Karpas-422 (cell line): Measurements from ENCODE around the gene EMC1. TPM values are rescaled to one million over a fixed set of nuclear protein-coding genes. Genes with fewer than 3 reads are reported as not detected.
"Not testable (repeated sequence)": the region's sequence is repeated elsewhere in the genome, so short reads cannot be mapped to it uniquely, and the experiment has no call there.

Experiments used
- DNase-seq: peaks from one replicate; pipeline ENCODE4 v3.0.0-alpha.2; 2015
- H2AFZ ChIP-seq: fragments of 200-600 bp; sonication (generic); 2 replicates; pipeline ENCODE4 v1.6.1; 2014; ENCODE audit warnings: antibody characterized with exemption, low read length, mixed read lengths
- H3K27ac ChIP-seq: fragments of 200-600 bp; sonication (generic); 2 replicates; pipeline ENCODE4 v1.5.1; 2014; ENCODE audit warnings: mild to moderate bottlenecking, low read length, moderate library complexity
- H3K27me3 ChIP-seq: fragments of 200-600 bp; sonication (generic); 2 replicates; pipeline ENCODE4 v1.6.1; 2014; ENCODE audit warnings: low read length, mixed read lengths
- H3K36me3 ChIP-seq: fragments of 200-600 bp; sonication (generic); 2 replicates; pipeline ENCODE4 v1.6.1; 2014; ENCODE audit warnings: low read length, mixed read lengths; ENCODE audit not compliant: insufficient read depth
- H3K4me1 ChIP-seq: fragments of 200-600 bp; sonication (generic); 2 replicates; pipeline ENCODE4 v1.6.1; 2014; ENCODE audit warnings: mild to moderate bottlenecking, low read length, mixed read lengths
- H3K4me2 ChIP-seq: fragments of 200-600 bp; sonication (generic); 2 replicates; pipeline ENCODE4 v1.6.1; 2014; ENCODE audit warnings: low read length, low read depth, mild to moderate bottlenecking; ENCODE audit not compliant: poor library complexity, severe bottlenecking
- H3K4me3 ChIP-seq: fragments of 200-600 bp; sonication (generic); 2 replicates; pipeline ENCODE4 v1.5.1; 2014; ENCODE audit warnings: mild to moderate bottlenecking, antibody characterized with exemption, low read length, mixed read lengths
- H3K79me2 ChIP-seq: fragments of 200-600 bp; sonication (generic); 2 replicates; pipeline ENCODE4 v1.6.1; 2014; ENCODE audit warnings: mild to moderate bottlenecking, low read length, mixed read lengths
- H3K9ac ChIP-seq: fragments of 200-600 bp; sonication (generic); 2 replicates; pipeline ENCODE4 v1.6.0; 2014; ENCODE audit warnings: low read length
- H3K9me2 ChIP-seq: fragments of 200-600 bp; sonication (generic), shearing (Covaris generic); replicated peaks from 2 replicates; pipeline ENCODE4 v1.6.0; 2014; ENCODE audit warnings: mild to moderate bottlenecking, low read length, moderate library complexity; ENCODE audit not compliant: insufficient read depth
- H3K9me3 ChIP-seq: fragments of 300-700, 200-600 bp; sonication (generic); 2 replicates; pipeline ENCODE4 v1.6.1; 2014; ENCODE audit warnings: low read length, mixed read lengths
- H4K20me1 ChIP-seq: fragments of 200-600 bp; sonication (generic); 2 replicates; pipeline ENCODE4 v1.6.1; 2014; ENCODE audit warnings: mild to moderate bottlenecking, antibody characterized with exemption, low read length, low read depth; ENCODE audit not compliant: insufficient read depth
- total RNA-seq: library from RNA; depleted of rRNA; stranded (reverse); fragments of >200 nt; shearing (Covaris generic); gene quantifications from 2 replicates; pipeline ENCODE4 v1.2.3, GENCODE V29; 2014; ENCODE audit warnings: low replicate concordance

Gene EMC1
- total RNA-seq, 1 experiment from 2014 or later, result 22.8 TPM

- not testable (repeated sequence) for H3K4me3 ChIP-seq, H3K9me3 ChIP-seq, H3K27me3 ChIP-seq, H3K27ac ChIP-seq, H3K4me1 ChIP-seq, H3K9me2 ChIP-seq, H3K9ac ChIP-seq, H3K4me2 ChIP-seq, H4K20me1 ChIP-seq, DNase-seq, H2AFZ ChIP-seq, H3K36me3 ChIP-seq, H3K79me2 ChIP-seq
Observed at GRCh38 chr1:19285366-19285765, 34.0 kb upstream of the EMC1 start.

GRCh38 chr1:19284881-19285280 lies 33.6 kb upstream of the EMC1 start:
- no peak overlapping the region for H3K4me3 ChIP-seq
- no peaks in the 10 kb centered on the region for H3K4me1 ChIP-seq
- H3K27me3 ChIP-seq, result no peaks in the 10 kb centered on the region
- no peaks in the 10 kb centered on the region for H4K20me1 ChIP-seq
- DNase-seq, result no peak
- no peaks in the 10 kb centered on the region for H3K9me3 ChIP-seq
- 0 out of 2 replicates have a peak, but pooled peaks cover 4% of the 10 kb centered on the region for H3K36me3 ChIP-seq
- H3K4me2 ChIP-seq, result no peak overlapping the region
- H3K27ac ChIP-seq, result no peak overlapping the region
- no peak overlapping the region for H2AFZ ChIP-seq
- H3K9ac ChIP-seq, result no peak overlapping the region
- no peaks in the 10 kb centered on the region for H3K9me2 ChIP-seq
- H3K79me2 ChIP-seq, result no peaks in the 10 kb centered on the region

GRCh38 chr1:19283891-19284290 lies 32.6 kb upstream of the EMC1 start:
- H3K4me3 ChIP-seq, result no peak overlapping the region
- H3K27me3 ChIP-seq, result no peaks in the 10 kb centered on the region
- H3K79me2 ChIP-seq, result no peaks in the 10 kb centered on the region
- 0 out of 2 replicates have a peak, but pooled peaks cover 4% of the 10 kb centered on the region for H3K36me3 ChIP-seq
- no peak for DNase-seq
- H2AFZ ChIP-seq, result no peak overlapping the region
- no peaks in the 10 kb centered on the region for H4K20me1 ChIP-seq
- no peaks in the 10 kb centered on the region for H3K9me3 ChIP-seq
- H3K9me2 ChIP-seq, result no peaks in the 10 kb centered on the region
- H3K9ac ChIP-seq, result no peak overlapping the region
- no peaks in the 10 kb centered on the region for H3K4me1 ChIP-seq
- no peak overlapping the region for H3K4me2 ChIP-seq
- H3K27ac ChIP-seq, result no peak overlapping the region

- no peak overlapping the region for H2AFZ ChIP-seq
Observed at GRCh38 chr1:19274636-19275035, 23.3 kb upstream of the EMC1 start.

GRCh38 chr1:19273844-19274531 lies 22.7 kb upstream of the EMC1 start:
- not testable (repeated sequence) for H3K9me3 ChIP-seq, DNase-seq, H3K4me3 ChIP-seq, H3K27ac ChIP-seq, H3K27me3 ChIP-seq, H2AFZ ChIP-seq, H3K36me3 ChIP-seq, H3K9ac ChIP-seq, H3K79me2 ChIP-seq, H3K9me2 ChIP-seq, H4K20me1 ChIP-seq, H3K4me1 ChIP-seq, H3K4me2 ChIP-seq

More at GRCh38 chr1:19274636-19275035, 23.3 kb upstream of the EMC1 start:
- Histone ChIP-seq H3K27me3 (no peaks in the 10 kb centered on the region), H3K4me1 (no peaks in the 10 kb centered on the region), H3K4me2 (no peak overlapping the region), H3K4me3 (no peak overlapping the region), H3K9me3 (no peaks in the 10 kb centered on the region), H3K36me3 (no peaks in the 10 kb centered on the region), H3K79me2 (no peaks in the 10 kb centered on the region), H4K20me1 (no peaks in the 10 kb centered on the region), H3K9ac (no peak overlapping the region), H3K27ac (no peak overlapping the region), H3K9me2 (no peaks in the 10 kb centered on the region)
- no peak for DNase-seq

- no peak overlapping the region for H3K4me3 ChIP-seq
- H3K36me3 ChIP-seq, result no peaks in the 10 kb centered on the region
- no peaks in the 10 kb centered on the region for H3K9me2 ChIP-seq
- no peaks in the 10 kb centered on the region for H3K9me3 ChIP-seq
- no peak overlapping the region for H3K27ac ChIP-seq
- no peaks in the 10 kb centered on the region for H4K20me1 ChIP-seq
- no peak for DNase-seq
- no peaks in the 10 kb centered on the region for H3K79me2 ChIP-seq
- H3K27me3 ChIP-seq, result no peaks in the 10 kb centered on the region
- no peak overlapping the region for H3K4me2 ChIP-seq
- H3K4me1 ChIP-seq, result no peaks in the 10 kb centered on the region
- no peak overlapping the region for H2AFZ ChIP-seq
- no peak overlapping the region for H3K9ac ChIP-seq
Observed at GRCh38 chr1:19273106-19273843, 22.0 kb upstream of the EMC1 start.

- H3K36me3 ChIP-seq, result no peaks in the 10 kb centered on the region
- H3K4me2 ChIP-seq, result no peak overlapping the region
- no peak overlapping the region for H3K27ac ChIP-seq
- no peak for DNase-seq
- no peaks in the 10 kb centered on the region for H3K9me3 ChIP-seq
- no peak overlapping the region for H2AFZ ChIP-seq
- H4K20me1 ChIP-seq, result no peaks in the 10 kb centered on the region
- no peaks in the 10 kb centered on the region for H3K4me1 ChIP-seq
- no peak overlapping the region for H3K4me3 ChIP-seq
- H3K9me2 ChIP-seq, result no peaks in the 10 kb centered on the region
- H3K27me3 ChIP-seq, result no peaks in the 10 kb centered on the region
- H3K9ac ChIP-seq, result no peak overlapping the region
- H3K79me2 ChIP-seq, result no peaks in the 10 kb centered on the region
Observed at GRCh38 chr1:19272064-19272463, 20.7 kb upstream of the EMC1 start.

- H3K79me2 ChIP-seq, H3K9me2 ChIP-seq, H3K4me2 ChIP-seq, H3K4me1 ChIP-seq, H3K9ac ChIP-seq, H3K27me3 ChIP-seq, H2AFZ ChIP-seq, H3K4me3 ChIP-seq, H4K20me1 ChIP-seq, H3K36me3 ChIP-seq, DNase-seq, H3K27ac ChIP-seq, H3K9me3 ChIP-seq: not testable (repeated sequence)
Observed at GRCh38 chr1:19270343-19270730, 19.0 kb upstream of the EMC1 start.
